Measurements from ENCODE around the gene ABHD1. TPM values are rescaled to one million over a fixed set of nuclear protein-coding genes. Genes with fewer than 3 reads are reported as not detected.

ABHD1 gene
- total and polyA plus RNA-seq, 3 donors from 2014 or later, result 37.3 to 141 (median 76.4) TPM

GRCh38 chr2:27122791-27123190, 824 bp upstream of the ABHD1 start:
- DNase-seq, result no peak
- H3K27ac ChIP-seq, result no peak overlapping the region
- no peak overlapping the region for H3K4me3 ChIP-seq
- 88 to 91% methylated on average over 7 of the region's 7 CpGs for WGBS, 2 donors
- H3K9me3 ChIP-seq, result no peaks in the 10 kb centered on the region
- intact Hi-C loops (cut with DNase I; ENCODE audit: low total_unique reads), result no loop called here
- TF ChIP-seq CTCF (IDR thresholded peaks at IDR 0.05) (no peak), POLR2A (IDR thresholded peaks at IDR 0.05) (no peak)
- no peaks in the 10 kb centered on the region for H3K27me3 ChIP-seq
- H3K36me3 ChIP-seq (ENCODE audit: low read depth, missing control alignments), result no peaks in the 10 kb centered on the region
- peaks cover 4% of the 10 kb centered on the region for H3K4me1 ChIP-seq

GRCh38 chr2:27125104-27125503, 1.5 kb downstream of the ABHD1 start:
- Histone ChIP-seq H3K36me3 (ENCODE audit: low read depth, missing control alignments) (no peaks in the 10 kb centered on the region), H3K27ac (no peak overlapping the region), H3K4me3 (no peak overlapping the region), H3K4me1 (peaks cover 4% of the 10 kb centered on the region), H3K9me3 (no peaks in the 10 kb centered on the region), H3K27me3 (no peaks in the 10 kb centered on the region)
- WGBS, 2 donors, result 88 to 94% methylated on average over 3 of the region's 3 CpGs
- no peak for TF ChIP-seq POLR2A (IDR thresholded peaks at IDR 0.05)
- no peak for TF ChIP-seq CTCF (IDR thresholded peaks at IDR 0.05)
- intact Hi-C loops (cut with DNase I; ENCODE audit: low total_unique reads), result no loop called here
- no peak for DNase-seq

DNA sequence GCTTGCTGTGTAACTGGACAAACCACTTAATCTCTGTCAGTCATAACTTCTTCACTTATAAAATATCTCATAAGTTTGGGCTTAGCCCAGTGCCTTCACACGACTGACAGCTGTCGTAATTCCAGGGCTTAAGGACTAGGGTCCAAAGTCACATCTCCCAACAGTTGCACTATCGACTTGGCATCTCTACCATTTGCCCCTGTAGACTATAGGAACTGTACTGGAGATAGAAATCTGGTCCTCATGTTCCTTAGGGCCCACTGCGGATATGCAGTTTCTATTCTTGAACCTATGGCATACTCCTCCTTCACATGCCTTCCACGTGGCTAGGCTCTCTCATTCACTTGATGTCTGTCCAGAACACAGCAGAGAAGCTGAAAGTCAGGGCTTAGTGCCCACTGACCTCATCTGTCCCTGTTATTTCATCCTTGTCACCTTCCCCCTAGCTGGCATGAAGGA, 2.7 kb downstream of the ABHD1 start:
- Histone ChIP-seq H3K4me3 (no peak overlapping the region), H3K9me3 (no peaks in the 10 kb centered on the region), H3K27me3 (no peaks in the 10 kb centered on the region), H3K27ac (no peak overlapping the region), H3K4me1 (peaks cover 4% of the 10 kb centered on the region), H3K36me3 (ENCODE audit: low read depth, missing control alignments) (no peaks in the 10 kb centered on the region)
- 67 to 70% methylated on average over 5 of the region's 5 CpGs for WGBS, 2 donors
- intact Hi-C loops (cut with DNase I; ENCODE audit: low total_unique reads), result no loop called here
- TF ChIP-seq CTCF (IDR thresholded peaks at IDR 0.05), result no peak
- TF ChIP-seq POLR2A (IDR thresholded peaks at IDR 0.05), result no peak
- no peak for DNase-seq

GRCh38 chr2:27127883-27128667, 4.5 kb downstream of the ABHD1 start:
- no peak for DNase-seq
- H3K4me3 ChIP-seq, result no peak overlapping the region
- TF ChIP-seq CTCF (IDR thresholded peaks at IDR 0.05), result no peak
- no peak for TF ChIP-seq POLR2A (IDR thresholded peaks at IDR 0.05)

More at GRCh38 chr2:27127883-27128667, 4.5 kb downstream of the ABHD1 start:
- H3K4me1 ChIP-seq, result peaks cover 6% of the 10 kb centered on the region
- no peaks in the 10 kb centered on the region for H3K36me3 ChIP-seq (ENCODE audit: low read depth, missing control alignments)
- no peaks in the 10 kb centered on the region for H3K9me3 ChIP-seq
- intact Hi-C loops (cut with DNase I; ENCODE audit: low total_unique reads), result no loop called here
- H3K27ac ChIP-seq, result no peak overlapping the region
- H3K27me3 ChIP-seq, result no peaks in the 10 kb centered on the region
- WGBS, 2 donors, result 85 to 94% methylated on average over 8 to 9 of the region's 9 CpGs
